ENCODE results near the gene PPP1R12B.

The PPP1R12B gene

GRCh38 chr1:202584707-202585589, 236.4 kb downstream of the PPP1R12B start:
- no peak for TF ChIP-seq CTCF (IDR thresholded peaks at IDR 0.05; ENCODE audit: control extremely low read depth, extremely low read depth, low read depth, missing control alignments)
- ChIA-PET POLR2A (no interaction called here), CTCF (interaction anchor here (1.2 to 6.1 kb wide), 8 partner anchors 9 to 79 kb away, joined by 3 to 39 read pairs (median 8); no protein-coding TSS in a partner anchor)
- no peak for DNase-seq (ENCODE audit: extremely low spot score)

- CTCF ChIA-PET, result interaction anchor here (1.2 to 6.1 kb wide), 7 partner anchors 9 to 42 kb away, joined by 4 to 39 read pairs (median 7); no protein-coding TSS in a partner anchor
- POLR2A ChIA-PET, result no interaction called here
- no peak for TF ChIP-seq CTCF (IDR thresholded peaks at IDR 0.05; ENCODE audit: control extremely low read depth, extremely low read depth, low read depth, missing control alignments)
- no peak for DNase-seq (ENCODE audit: extremely low spot score)
These were observed 237.1 kb downstream of the PPP1R12B start for GRCh38 chr1:202585590-202585933.

- no peak for TF ChIP-seq CTCF (IDR thresholded peaks at IDR 0.05; ENCODE audit: control extremely low read depth, extremely low read depth, low read depth, missing control alignments)
- POLR2A ChIA-PET, result no interaction called here
- CTCF ChIA-PET, result interaction anchor here (1.1 to 6.1 kb wide), 9 partner anchors 10 to 397 kb away, joined by 3 to 39 read pairs (median 6); no protein-coding TSS in a partner anchor
- DNase-seq (ENCODE audit: extremely low spot score), result no peak
These were observed 237.7 kb downstream of the PPP1R12B start for GRCh38 chr1:202586018-202586821.

- ChIA-PET CTCF (interaction anchor here (1.1 to 6.1 kb wide), 7 partner anchors 10 to 397 kb away, joined by 3 to 39 read pairs (median 6); no protein-coding TSS in a partner anchor), POLR2A (no interaction called here)
- DNase-seq (ENCODE audit: extremely low spot score), result no peak
- TF ChIP-seq CTCF (IDR thresholded peaks at IDR 0.05; ENCODE audit: control extremely low read depth, extremely low read depth, low read depth, missing control alignments), result no peak
These were observed 238.4 kb downstream of the PPP1R12B start for GRCh38 chr1:202586871-202587270.

GRCh38 chr1:202587859-202588485, 239.5 kb downstream of the PPP1R12B start:
- POLR2A ChIA-PET, result no interaction called here
- no peak for TF ChIP-seq CTCF (IDR thresholded peaks at IDR 0.05; ENCODE audit: control extremely low read depth, extremely low read depth, low read depth, missing control alignments)
- CTCF ChIA-PET, result interaction anchor here (1.1 to 6.1 kb wide), 4 partner anchors 9 to 132 kb away, joined by 3 to 39 read pairs (median 6); no protein-coding TSS in a partner anchor
- no peak for DNase-seq (ENCODE audit: extremely low spot score)
